Bronchial epithelial cell (primary cell): Measurements from ENCODE around the gene INTS13. TPM values are rescaled to one million over a fixed set of nuclear protein-coding genes. Genes with fewer than 3 reads are reported as not detected.

Experiments
- DNase-seq: peaks from one replicate; pipeline ENCODE4 v3.0.0-alpha.2; 2010; ENCODE audit warnings: low read depth
- FAIRE-seq: peaks from 2 replicates; lab custom pipeline; 2011; peaks lifted over from hg19 to GRCh38; lab: Jason Lieb, UNC
- H3K27me3 ChIP-seq: 2 replicates; pipeline ENCODE4 v1.5.1; 2011; ENCODE audit warnings: low read length; ENCODE audit not compliant: control insufficient read depth, insufficient read depth
- H3K36me3 ChIP-seq: 2 replicates; pipeline ENCODE4 v1.5.1; 2011; ENCODE audit warnings: low read length; ENCODE audit not compliant: control insufficient read depth, insufficient read depth
- H3K4me3 ChIP-seq: 2 replicates; pipeline ENCODE4 v1.5.1; 2011; ENCODE audit warnings: mild to moderate bottlenecking, low read depth, low read length, control low read depth
- total RNA-seq: library from RNA; depleted of rRNA; stranded (reverse); fragments of >200 nt; gene quantifications from 2 replicates; pipeline ENCODE4 v1.2.1, GENCODE V29; 2014
- TF ChIP-seq, protein P1 (sequence below): IDR thresholded peaks from 2 replicates; pipeline ENCODE4 v1.5.1; 2011; ENCODE audit warnings: mild to moderate bottlenecking, moderate library complexity, low read length, control low read depth, inconsistent platforms; ENCODE audit not compliant: insufficient read depth, severe bottlenecking

Gene INTS13
- total RNA-seq, 1 donor from 2014 or later: 19.7 TPM

DNA sequence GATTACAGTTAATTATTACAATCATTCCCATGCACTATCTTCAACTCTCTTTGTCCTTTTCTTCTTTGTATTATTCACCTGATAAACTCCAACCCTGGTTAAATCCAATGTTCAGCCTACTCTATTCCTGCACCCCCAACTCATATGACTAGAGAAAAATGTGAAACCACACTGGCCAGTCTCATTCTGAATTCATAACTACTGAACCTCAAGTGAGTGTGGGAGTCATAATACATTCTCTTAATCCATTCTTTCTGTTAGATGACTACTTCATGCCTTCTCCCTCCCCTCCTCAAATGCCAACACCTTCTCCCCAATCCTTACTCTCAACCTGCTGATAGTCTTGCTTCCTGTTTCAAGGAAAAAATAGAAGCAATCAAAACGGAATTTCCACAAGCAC, 82.4 kb downstream of the INTS13 start:
- Histone ChIP-seq H3K27me3 (no peaks in the 10 kb centered on the region), H3K4me3 (no peak overlapping the region), H3K36me3 (no peaks in the 10 kb centered on the region)
- TF ChIP-seq, protein P1, sequence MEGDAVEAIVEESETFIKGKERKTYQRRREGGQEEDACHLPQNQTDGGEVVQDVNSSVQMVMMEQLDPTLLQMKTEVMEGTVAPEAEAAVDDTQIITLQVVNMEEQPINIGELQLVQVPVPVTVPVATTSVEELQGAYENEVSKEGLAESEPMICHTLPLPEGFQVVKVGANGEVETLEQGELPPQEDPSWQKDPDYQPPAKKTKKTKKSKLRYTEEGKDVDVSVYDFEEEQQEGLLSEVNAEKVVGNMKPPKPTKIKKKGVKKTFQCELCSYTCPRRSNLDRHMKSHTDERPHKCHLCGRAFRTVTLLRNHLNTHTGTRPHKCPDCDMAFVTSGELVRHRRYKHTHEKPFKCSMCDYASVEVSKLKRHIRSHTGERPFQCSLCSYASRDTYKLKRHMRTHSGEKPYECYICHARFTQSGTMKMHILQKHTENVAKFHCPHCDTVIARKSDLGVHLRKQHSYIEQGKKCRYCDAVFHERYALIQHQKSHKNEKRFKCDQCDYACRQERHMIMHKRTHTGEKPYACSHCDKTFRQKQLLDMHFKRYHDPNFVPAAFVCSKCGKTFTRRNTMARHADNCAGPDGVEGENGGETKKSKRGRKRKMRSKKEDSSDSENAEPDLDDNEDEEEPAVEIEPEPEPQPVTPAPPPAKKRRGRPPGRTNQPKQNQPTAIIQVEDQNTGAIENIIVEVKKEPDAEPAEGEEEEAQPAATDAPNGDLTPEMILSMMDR: no peak
- FAIRE-seq: no peak
- DNase-seq: no peak

Other genes with a start within 250 kb of the INTS13 start
- 5.8 and 6.5 TPM in 2 replicates for gene ITPR2, start 104.8 kb downstream of the INTS13 start, total RNA-seq
- 39.2 and 50.5 TPM in 2 replicates for gene FGFR1OP2, start 489 bp upstream of the INTS13 start, total RNA-seq
- 397 and 426 TPM in 2 replicates for gene TM7SF3, start 76.4 kb upstream of the INTS13 start, total RNA-seq
- 73.5 and 82.1 TPM in 2 replicates for gene MED21, start 84.6 kb upstream of the INTS13 start, total RNA-seq
- not detected in 2 replicates for gene C12orf71, start 144.6 kb upstream of the INTS13 start, total RNA-seq